Natural killer cell (primary cell): ENCODE measurements around the gene ASPM. TPM values are rescaled to one million over a fixed set of nuclear protein-coding genes. Genes with fewer than 3 reads are reported as not detected.

Experiments used
- ATAC-seq, 3 donors: fragments of 150-1000 bp in 2 of 3; fragments of 200-7000 bp in 1 of 3; cut with Tn5 transposase; 1 replicate in 1 of 3; 2 replicates in 2 of 3; pipeline ENCODE4 v1.10.0; 2021; ENCODE audit warnings: mild to moderate bottlenecking in 2 of 3, moderate library complexity in 2 of 3
- DNase-seq, 2 donors: peaks; one replicate each; pipeline versions ENCODE4 v3.0.0 to v3.0.0-alpha.2; 2013 to 2021; ENCODE audit warnings: mixed read lengths in 1 of 2
- H3K27ac ChIP-seq: one replicate; pipeline ENCODE4 v1.5.1; 2013; ENCODE audit warnings: mild to moderate bottlenecking, low read length
- H3K27me3 ChIP-seq: one replicate; pipeline ENCODE4 v1.6.1; 2013; ENCODE audit warnings: low read length; ENCODE audit not compliant: control insufficient read depth, insufficient read depth
- H3K36me3 ChIP-seq: one replicate; pipeline ENCODE4 v1.6.1; 2013; ENCODE audit warnings: low read length; ENCODE audit not compliant: control insufficient read depth, insufficient read depth
- H3K4me1 ChIP-seq: one replicate; pipeline ENCODE4 v1.6.1; 2013; ENCODE audit warnings: low read length; ENCODE audit not compliant: control insufficient read depth, insufficient read depth
- H3K4me3 ChIP-seq: one replicate; pipeline ENCODE4 v1.5.1; 2013; ENCODE audit warnings: low read length
- H3K9me3 ChIP-seq: one replicate; pipeline ENCODE4 v1.6.1; 2013; ENCODE audit warnings: low read length; ENCODE audit not compliant: control insufficient read depth, insufficient read depth
- H3K27ac Mint-ChIP-seq, 2 donors: one replicate each; pipeline ENCODE4 v1.8.0; 2022; ENCODE audit warnings: mild to moderate bottlenecking in 2 of 2, mixed read lengths in 2 of 2, moderate library complexity in 1 of 2
- H3K27me3 Mint-ChIP-seq, 2 donors: one replicate each; pipeline ENCODE4 v1.8.0; 2022; ENCODE audit warnings: low read depth in 2 of 2, mixed read lengths in 2 of 2
- H3K36me3 Mint-ChIP-seq: one replicate; pipeline ENCODE4 v1.8.0; 2022; ENCODE audit warnings: mixed read lengths
- H3K4me1 Mint-ChIP-seq, 2 donors: one replicate each; pipeline ENCODE4 v1.8.0; 2022; ENCODE audit warnings: mixed read lengths in 2 of 2
- H3K4me3 Mint-ChIP-seq: one replicate; pipeline ENCODE4 v1.8.0; 2022; ENCODE audit warnings: mild to moderate bottlenecking, moderate library complexity, mixed read lengths
- H3K9me3 Mint-ChIP-seq, 2 donors: one replicate each; pipeline ENCODE4 v1.8.0; 2022; ENCODE audit warnings: mixed read lengths in 2 of 2
- CTCF ChIP-seq: fragments of 200-600 bp; IDR thresholded peaks from one replicate; pipeline ENCODE4 v1.8.0; 2022; ENCODE audit warnings: antibody characterized with exemption
- WGBS: methylation state at CpG from one replicate; pipeline ENCODE4 v1.1.7; 2013; ENCODE audit warnings: missing lambda C conversion rate; ENCODE audit not compliant: insufficient coverage; 5-methylcytosine and 5-hydroxymethylcytosine counted together
- intact Hi-C: fragments of 100-400 bp; cut with micrococcal nuclease; formaldehyde crosslinking; loops from one replicate; pipeline ENCODE4 v1.14.2; 2022
- total RNA-seq, 4 donors: library from RNA; stranded (reverse); fragments of 120-200 nt in 1 of 4; gene quantifications; one replicate each; pipeline versions ENCODE4 v1.2.3 to v1.2.4, GENCODE V29; 2013 to 2022

ASPM gene
- total RNA-seq, 3 donors from 2014 or later (not counting 1 experiment from before 2014, with no cell fraction given): 0.73 to 1.9 (median 1.1) TPM

GRCh38 chr1:197092491-197093023 lies 53.9 kb downstream of the ASPM start:
- DNase-seq (no peak), ATAC-seq (no peak)
- intact Hi-C loops: no loop called here

GRCh38 chr1:197083474-197083873 lies 63.0 kb downstream of the ASPM start:
- intact Hi-C loops: no loop called here
- H3K36me3 ChIP-seq: no peaks in the 10 kb centered on the region
- H3K27me3 ChIP-seq: no peaks in the 10 kb centered on the region
- Mint-ChIP-seq H3K9me3 (peaks cover 0 to 4% of the 10 kb centered on the region in 2 donors), H3K4me1 (no peaks in the 10 kb centered on the region), H3K27me3 (no peaks in the 10 kb centered on the region), H3K4me3 (no peak overlapping the region), H3K36me3 (no peaks in the 10 kb centered on the region), H3K27ac (no peak overlapping the region)
- DNase-seq (no peak), ATAC-seq (no peak)
- no peak for TF ChIP-seq CTCF
- no peak overlapping the region for H3K27ac ChIP-seq
- no peaks in the 10 kb centered on the region for H3K4me1 ChIP-seq
- H3K9me3 ChIP-seq: peaks cover 7% of the 10 kb centered on the region
- no peak overlapping the region for H3K4me3 ChIP-seq

More at GRCh38 chr1:197092491-197093023, 53.9 kb downstream of the ASPM start:
- H3K27ac Mint-ChIP-seq: no peak overlapping the region
- H3K36me3 ChIP-seq: no peaks in the 10 kb centered on the region
- no peak overlapping the region for H3K4me3 ChIP-seq
- no peak for TF ChIP-seq CTCF
- H3K9me3 Mint-ChIP-seq: no peaks in the 10 kb centered on the region
- H3K27me3 Mint-ChIP-seq: no peaks in the 10 kb centered on the region
- no peaks in the 10 kb centered on the region for H3K27me3 ChIP-seq
- no CpG with 5 or more reads among the region's 1 CpG for WGBS
- no peaks in the 10 kb centered on the region for H3K4me1 ChIP-seq
- peaks cover 0 to 10% of the 10 kb centered on the region in 2 donors for H3K4me1 Mint-ChIP-seq
- no peaks in the 10 kb centered on the region for H3K9me3 ChIP-seq
- no peak overlapping the region for H3K27ac ChIP-seq
- no peaks in the 10 kb centered on the region for H3K36me3 Mint-ChIP-seq
- no peak overlapping the region for H3K4me3 Mint-ChIP-seq

DNA sequence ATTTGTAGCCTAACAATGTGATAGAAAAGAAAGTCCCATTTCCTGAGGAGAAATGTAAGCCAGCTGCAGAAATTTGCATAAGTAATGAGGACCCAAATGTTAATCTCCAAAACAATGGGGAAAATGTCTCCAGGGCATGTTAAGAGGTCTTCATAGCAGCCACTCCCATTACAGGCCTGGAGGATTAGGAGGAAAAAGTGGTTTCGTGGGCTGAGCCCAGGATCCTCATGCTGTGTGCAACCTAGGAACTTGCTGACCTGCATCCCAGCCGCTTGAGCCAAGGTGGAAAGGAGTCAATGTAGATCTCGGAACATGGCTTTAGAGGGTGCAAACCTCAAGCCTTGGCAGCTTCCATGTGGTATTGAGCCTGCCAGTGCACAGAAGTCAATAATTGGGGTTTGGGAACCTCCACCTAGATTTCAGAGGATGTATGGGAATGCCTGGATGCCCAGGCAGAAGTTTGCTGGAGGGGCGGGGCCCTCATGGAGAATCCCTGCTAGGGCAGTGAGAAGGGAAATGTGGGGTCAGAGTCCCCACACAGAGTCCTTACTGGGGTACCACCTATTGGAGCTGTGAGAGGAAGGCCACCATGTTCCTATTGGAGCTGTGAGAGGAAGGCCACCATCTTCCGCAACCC lies 65.2 kb downstream of the ASPM start:
- H3K27me3 Mint-ChIP-seq: peaks cover 2 to 5% of the 10 kb centered on the region in 2 donors
- intact Hi-C loops: no loop called here

More for the DNA sequence above, 65.2 kb downstream of the ASPM start:
- over 99% methylated on average over 5 of the region's 5 CpGs for WGBS
- ATAC-seq (no peak), DNase-seq (no peak)
- H3K36me3 Mint-ChIP-seq: no peaks in the 10 kb centered on the region
- Histone ChIP-seq H3K27ac (no peak overlapping the region), H3K4me3 (no peak overlapping the region), H3K4me1 (no peaks in the 10 kb centered on the region), H3K27me3 (no peaks in the 10 kb centered on the region), H3K36me3 (no peaks in the 10 kb centered on the region), H3K9me3 (peaks cover 7% of the 10 kb centered on the region)
- no peaks in the 10 kb centered on the region for H3K4me1 Mint-ChIP-seq
- no peak overlapping the region for H3K4me3 Mint-ChIP-seq
- no peak for TF ChIP-seq CTCF
- peaks cover 0 to 4% of the 10 kb centered on the region in 2 donors for H3K9me3 Mint-ChIP-seq
- H3K27ac Mint-ChIP-seq: no peak overlapping the region
